ENCODE results near the gene UBE2J2. TPM values are rescaled to one million over a fixed set of nuclear protein-coding genes. Genes with fewer than 3 reads are reported as not detected.

UBE2J2 gene
- total RNA-seq, 1 experiment from 2014 or later, result 182 TPM

DNA sequence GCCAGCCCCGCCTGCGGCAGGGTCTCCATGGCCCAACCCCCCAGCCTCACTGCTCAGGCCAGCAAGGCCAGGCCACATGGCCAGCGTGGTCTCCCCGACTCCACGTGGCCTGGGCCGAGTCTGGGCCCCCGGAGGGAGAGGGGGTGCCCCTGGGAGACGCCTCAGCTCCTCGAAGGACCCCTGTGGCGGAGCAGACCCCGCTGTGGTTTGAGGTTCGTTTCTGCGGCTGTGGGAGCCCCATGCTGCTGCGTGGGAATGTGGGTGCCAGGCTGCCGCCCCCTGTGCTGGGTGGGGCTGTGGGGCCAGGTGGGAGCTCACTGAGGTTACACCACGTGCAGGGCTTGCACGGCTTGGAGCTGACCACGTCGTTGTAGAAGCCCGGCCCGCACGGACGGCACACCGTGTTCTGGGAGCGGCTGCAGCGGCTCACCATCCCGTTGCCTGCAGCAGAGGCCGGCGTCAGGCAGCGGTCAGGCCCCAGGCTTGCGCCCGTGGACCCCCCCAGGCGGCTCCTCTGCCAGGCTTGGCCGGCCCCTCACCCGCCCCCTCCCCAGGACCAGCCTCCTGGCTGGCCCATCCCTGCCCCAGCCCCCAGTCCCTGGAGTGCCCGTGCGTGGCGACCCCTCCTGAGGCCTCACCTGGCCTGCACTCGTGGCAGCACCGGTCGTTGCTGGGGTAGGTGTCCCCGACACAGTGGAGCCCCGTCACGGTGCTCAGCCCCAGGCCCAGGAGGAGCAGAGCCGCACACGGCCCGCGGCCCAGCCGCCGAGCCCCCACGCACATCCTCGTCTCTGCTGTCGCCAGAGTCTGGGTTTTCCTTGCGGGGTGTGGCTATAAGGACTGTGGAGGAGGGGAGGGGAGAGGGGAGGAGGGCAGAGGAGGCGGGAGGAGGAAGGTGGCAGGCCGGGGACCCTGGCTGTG lies 60.0 kb downstream of the UBE2J2 start, which contains the start of gene TNFRSF4:
TSS of gene TNFRSF4 (minus strand) at position 809 of the 921 bp plus-strand sequence. CDS start at position 783, 26 bp downstream.
- H3K4me2 ChIP-seq (ENCODE audit: low read length), result no peak within 1 kb of the TSS
- H3K27ac ChIP-seq (ENCODE audit: low read length), result no peak within 1 kb of the TSS
- no peaks in the 10 kb centered on the region for H3K9me2 ChIP-seq (replicated peaks; ENCODE audit: low read length)
- H3K4me1 ChIP-seq (ENCODE audit: insufficient read depth, low read length), result peaks cover under 1% of the 10 kb centered on the region
- no TSS peak for BruUV-seq (replicated peaks)
- intact Hi-C loops (cut with micrococcal nuclease), result no loop called here
- peaks cover 19% of the 10 kb centered on the region; the same call in 1 of the 2 replicates for H3K36me3 ChIP-seq (ENCODE audit: low read depth, low read length)
- no peak within 1 kb of the TSS for H2AFZ ChIP-seq (ENCODE audit: low read length)
- no peak within 1 kb of the TSS for H3K9ac ChIP-seq (ENCODE audit: low read length)
- H4K20me1 ChIP-seq (ENCODE audit: low read length), result no peaks in the 10 kb centered on the region
- ChIA-PET CTCF (no interaction called here), POLR2A (ENCODE audit: unreplicated experiment) (no interaction called here)
- DNase-seq (no peak), ATAC-seq (peak; percentile 8; the same call in 1 of the 2 replicates)
- no peaks in the 10 kb centered on the region for H3F3A ChIP-seq (ENCODE audit: low read length, unreplicated experiment)
- TF ChIP-seq EZH2 (IDR thresholded peaks at IDR 0.05; ENCODE audit: low read length, unreplicated experiment) (no peak), EZH2phosphoT487 (IDR thresholded peaks at IDR 0.05; ENCODE audit: borderline replicate concordance, low read length) (no peak)
- TF ChIP-seq, protein P1, sequence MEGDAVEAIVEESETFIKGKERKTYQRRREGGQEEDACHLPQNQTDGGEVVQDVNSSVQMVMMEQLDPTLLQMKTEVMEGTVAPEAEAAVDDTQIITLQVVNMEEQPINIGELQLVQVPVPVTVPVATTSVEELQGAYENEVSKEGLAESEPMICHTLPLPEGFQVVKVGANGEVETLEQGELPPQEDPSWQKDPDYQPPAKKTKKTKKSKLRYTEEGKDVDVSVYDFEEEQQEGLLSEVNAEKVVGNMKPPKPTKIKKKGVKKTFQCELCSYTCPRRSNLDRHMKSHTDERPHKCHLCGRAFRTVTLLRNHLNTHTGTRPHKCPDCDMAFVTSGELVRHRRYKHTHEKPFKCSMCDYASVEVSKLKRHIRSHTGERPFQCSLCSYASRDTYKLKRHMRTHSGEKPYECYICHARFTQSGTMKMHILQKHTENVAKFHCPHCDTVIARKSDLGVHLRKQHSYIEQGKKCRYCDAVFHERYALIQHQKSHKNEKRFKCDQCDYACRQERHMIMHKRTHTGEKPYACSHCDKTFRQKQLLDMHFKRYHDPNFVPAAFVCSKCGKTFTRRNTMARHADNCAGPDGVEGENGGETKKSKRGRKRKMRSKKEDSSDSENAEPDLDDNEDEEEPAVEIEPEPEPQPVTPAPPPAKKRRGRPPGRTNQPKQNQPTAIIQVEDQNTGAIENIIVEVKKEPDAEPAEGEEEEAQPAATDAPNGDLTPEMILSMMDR (conservative IDR thresholded peaks at IDR 0.05; ENCODE audit: low read depth, low read length), result no peak
- H3K9me3 ChIP-seq (ENCODE audit: low read length), result no peaks in the 10 kb centered on the region
- H3K27me3 ChIP-seq (ENCODE audit: low read length), result no peaks in the 10 kb centered on the region
- no peak within 1 kb of the TSS for H3K4me3 ChIP-seq (ENCODE audit: low read length)
- H3K79me2 ChIP-seq (ENCODE audit: low read length), result no peaks in the 10 kb centered on the region

DNA sequence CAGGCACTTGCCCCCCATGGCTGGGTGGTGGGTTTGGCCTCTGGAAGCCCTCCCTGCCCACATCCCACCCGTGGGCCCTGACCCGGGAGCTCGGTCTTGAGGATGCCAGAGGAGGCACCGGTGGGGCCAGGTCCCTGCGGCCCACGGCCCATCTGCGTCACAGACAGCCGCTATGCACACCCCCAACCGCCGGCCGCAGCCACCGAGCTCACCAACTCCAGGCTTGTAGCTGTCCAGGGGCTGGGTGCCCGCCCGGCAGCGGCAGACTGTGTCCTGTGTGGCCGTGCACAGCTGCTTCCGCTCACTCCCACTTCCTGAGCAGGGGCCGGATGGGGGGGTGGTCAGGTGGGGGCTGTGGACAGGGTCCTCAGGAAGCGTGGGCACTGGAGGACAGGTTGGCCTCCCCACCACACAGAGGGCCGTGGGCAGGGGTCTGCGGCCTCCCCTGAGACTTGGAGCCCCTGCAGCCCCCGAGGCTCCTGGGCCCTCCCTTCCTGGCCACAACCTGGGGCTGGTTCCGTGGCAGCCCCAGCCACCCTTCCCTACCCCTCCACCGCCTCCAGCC lies 60.8 kb downstream of the UBE2J2 start:
- H3K27ac ChIP-seq (ENCODE audit: low read length), result no peak overlapping the region
- no peak overlapping the region for H3K9ac ChIP-seq (ENCODE audit: low read length)
- no peaks in the 10 kb centered on the region for H4K20me1 ChIP-seq (ENCODE audit: low read length)
- ATAC-seq, result no peak
- ChIA-PET POLR2A (ENCODE audit: unreplicated experiment) (no interaction called here), CTCF (no interaction called here)
- H3K36me3 ChIP-seq (ENCODE audit: low read depth, low read length), result peaks cover 12% of the 10 kb centered on the region; the same call in 1 of the 2 replicates
- intact Hi-C loops (cut with micrococcal nuclease), result no loop called here
- no peak overlapping the region for H3K4me3 ChIP-seq (ENCODE audit: low read length)
- H3K4me1 ChIP-seq (ENCODE audit: insufficient read depth, low read length), result peaks cover 6% of the 10 kb centered on the region
- BruUV-seq (replicated peaks), result no TSS peak
- no peaks in the 10 kb centered on the region for H3K9me3 ChIP-seq (ENCODE audit: low read length)
- H3K4me2 ChIP-seq (ENCODE audit: low read length), result no peak overlapping the region
- DNase-seq, result no peak
- H3K9me2 ChIP-seq (replicated peaks; ENCODE audit: low read length), result no peaks in the 10 kb centered on the region
- H3K79me2 ChIP-seq (ENCODE audit: low read length), result no peaks in the 10 kb centered on the region
- no peaks in the 10 kb centered on the region for H3K27me3 ChIP-seq (ENCODE audit: low read length)
- H3F3A ChIP-seq (ENCODE audit: low read length, unreplicated experiment), result no peaks in the 10 kb centered on the region
- no peak overlapping the region for H2AFZ ChIP-seq (ENCODE audit: low read length)
- TF ChIP-seq, protein P1 (conservative IDR thresholded peaks at IDR 0.05; ENCODE audit: low read depth, low read length), result no peak
- no peak for TF ChIP-seq EZH2 (IDR thresholded peaks at IDR 0.05; ENCODE audit: low read length, unreplicated experiment)
- no peak for TF ChIP-seq EZH2phosphoT487 (IDR thresholded peaks at IDR 0.05; ENCODE audit: borderline replicate concordance, low read length)

All from PC-3 (cell line).